Liver (tissue), 9 donors: ENCODE results near the gene CNOT11. TPM values are rescaled to one million over a fixed set of nuclear protein-coding genes. Genes with fewer than 3 reads are reported as not detected.
A peak's percentile ranks its signal among the peaks of the same experiment; 100 is the strongest.

Experiments used
- DNase-seq: peaks from one replicate; pipeline ENCODE4 v3.0.0-alpha.2; 2017; ENCODE audit warnings: low spot score
- H3K27ac ChIP-seq, 2 donors: one replicate each; pipeline ENCODE4 v1.7.0; 2013; ENCODE audit warnings: inconsistent platforms in 2 of 2, low read length in 2 of 2, control low read depth in 1 of 2, low read depth in 1 of 2, mild to moderate bottlenecking in 1 of 2
- H3K27me3 ChIP-seq, 4 donors: one replicate each; pipeline versions ENCODE4 v1.6.1 to v1.7.0; 2013; ENCODE audit warnings: low read length in 3 of 4, inconsistent platforms in 1 of 4, mild to moderate bottlenecking in 1 of 4, moderate library complexity in 1 of 4; ENCODE audit not compliant: control insufficient read depth in 4 of 4, insufficient read depth in 4 of 4
- H3K36me3 ChIP-seq, 4 donors: one replicate each; pipeline versions ENCODE4 v1.6.1 to v1.7.0; 2013; ENCODE audit warnings: low read length in 3 of 4, mild to moderate bottlenecking in 3 of 4, low read depth in 1 of 4, moderate library complexity in 1 of 4; ENCODE audit not compliant: control insufficient read depth in 4 of 4, insufficient read depth in 3 of 4
- H3K4me1 ChIP-seq, 4 donors: one replicate each; pipeline versions ENCODE4 v1.6.1 to v1.7.0; 2013; ENCODE audit warnings: low read length in 3 of 4, mild to moderate bottlenecking in 3 of 4, moderate library complexity in 1 of 4; ENCODE audit not compliant: control insufficient read depth in 4 of 4, insufficient read depth in 4 of 4
- H3K4me3 ChIP-seq, 3 donors: one replicate each; pipeline versions ENCODE4 v1.6.1 to v1.7.0; 2013; ENCODE audit warnings: low read length in 3 of 3, control low read depth in 1 of 3, low read depth in 1 of 3, mild to moderate bottlenecking in 1 of 3
- H3K9ac ChIP-seq, 2 donors: one replicate each; pipeline ENCODE4 v1.7.0; 2013; ENCODE audit warnings: low read length in 2 of 2, mild to moderate bottlenecking in 2 of 2, moderate library complexity in 2 of 2, control low read depth in 1 of 2, low read depth in 1 of 2
- H3K9me3 ChIP-seq, 4 donors: one replicate each; pipeline versions ENCODE4 v1.6.1 to v1.7.0; 2013; ENCODE audit warnings: low read length in 3 of 4; ENCODE audit not compliant: control insufficient read depth in 4 of 4
- ATF3 ChIP-seq: IDR thresholded peaks from 2 replicates; pipeline ENCODE4 v1.6.1; 2016; ENCODE audit warnings: antibody characterized with exemption
- CTCF ChIP-seq: fragments of 150-350 bp; IDR thresholded peaks from 2 replicates; pipeline ENCODE4 v1.5.1; 2017; ENCODE audit warnings: improper control_type of control experiment, low read depth, low read length; ENCODE audit not compliant: missing input control
- EGR1 ChIP-seq, 2 donors: IDR thresholded peaks; 2 replicates each; pipeline ENCODE4 v1.6.1; 2016 to 2018; ENCODE audit warnings: antibody characterized with exemption in 2 of 2, low read depth in 2 of 2
- FOXA1 ChIP-seq: IDR thresholded peaks from 2 replicates; pipeline ENCODE4 v1.6.1; 2016; ENCODE audit warnings: antibody characterized with exemption
- FOXA2 ChIP-seq: IDR thresholded peaks from 2 replicates; pipeline ENCODE4 v1.6.1; 2016; ENCODE audit warnings: antibody characterized with exemption
- GABPA ChIP-seq, 2 donors: IDR thresholded peaks in 1 of 2; conservative IDR thresholded peaks in 1 of 2; 2 replicates each; pipeline ENCODE4 v1.6.1; 2016; ENCODE audit warnings: antibody characterized with exemption in 2 of 2, mild to moderate bottlenecking in 1 of 2, moderate library complexity in 1 of 2
- HNF4A ChIP-seq, 2 donors: conservative IDR thresholded peaks; 2 replicates each; pipeline ENCODE4 v1.6.1; 2016; ENCODE audit warnings: antibody characterized with exemption in 2 of 2, mild to moderate bottlenecking in 2 of 2
- HNF4G ChIP-seq: IDR thresholded peaks from 2 replicates; pipeline ENCODE4 v1.6.1; 2016; ENCODE audit warnings: antibody characterized with exemption
- JUND ChIP-seq, 2 donors: IDR thresholded peaks; 2 replicates each; pipeline ENCODE4 v1.6.1; 2016; ENCODE audit warnings: antibody characterized with exemption in 2 of 2
- MAX ChIP-seq: IDR thresholded peaks from 2 replicates; pipeline ENCODE4 v1.6.1; 2016; ENCODE audit warnings: antibody characterized with exemption
- NR2F2 ChIP-seq: IDR thresholded peaks from 2 replicates; pipeline ENCODE4 v1.6.1; 2016; ENCODE audit warnings: antibody characterized with exemption
- RAD21 ChIP-seq, 2 donors: IDR thresholded peaks; 2 replicates each; pipeline ENCODE4 v1.6.1; 2016; ENCODE audit warnings: antibody characterized with exemption in 2 of 2, mild to moderate bottlenecking in 2 of 2
- REST ChIP-seq: IDR thresholded peaks from 2 replicates; pipeline ENCODE4 v1.6.1; 2016; ENCODE audit warnings: antibody characterized with exemption, mild to moderate bottlenecking
- RXRA ChIP-seq, 2 donors: IDR thresholded peaks; 2 replicates each; pipeline ENCODE4 v1.6.1; 2017 to 2018; ENCODE audit warnings: antibody characterized with exemption in 2 of 2, mild to moderate bottlenecking in 1 of 2
- SP1 ChIP-seq: IDR thresholded peaks from 2 replicates; pipeline ENCODE4 v1.6.1; 2018; ENCODE audit warnings: antibody characterized with exemption, mild to moderate bottlenecking
- TAF1 ChIP-seq: conservative IDR thresholded peaks from 2 replicates; pipeline ENCODE4 v1.6.1; 2016; ENCODE audit warnings: antibody characterized with exemption, mild to moderate bottlenecking
- YY1 ChIP-seq: IDR thresholded peaks from 2 replicates; pipeline ENCODE4 v1.6.1; 2016; ENCODE audit warnings: antibody characterized with exemption, mild to moderate bottlenecking
- ZBTB33 ChIP-seq: IDR thresholded peaks from 2 replicates; pipeline ENCODE4 v1.6.1; 2016; ENCODE audit warnings: antibody characterized with exemption
- WGBS: extraction: QIAGEN DNeasy Blood & Tissue Kit; methylation state at CpG from one replicate; pipeline ENCODE4 v1.1.7; 2013; 5-methylcytosine and 5-hydroxymethylcytosine counted together
- polyA plus RNA-seq, 2 donors: library from polyadenylated mRNA; stranded (reverse) in 1 of 2; unstranded in 1 of 2; fragments of 200-250 nt in 1 of 2; fragments of >200 nt in 1 of 2; fragmentation: Nextera tagmentation in 1 of 2; extraction: Ambion mirVana in 1 of 2; gene quantifications; one replicate each; pipeline versions ENCODE4 v1.2.1 to v1.2.3, GENCODE V29; 2013 to 2015
- total RNA-seq, 2 donors: library from RNA; depleted of rRNA; stranded (reverse); fragments of >200 nt; gene quantifications; one replicate each; pipeline ENCODE4 v1.2.3, GENCODE V29; 2014
- donor health status: healthy.
- donor health status: healthy.
- donor health status: healthy.
- donor health status: healthy.
- donor health status: healthy.

Gene CNOT11
- total and polyA plus RNA-seq, 4 donors: 9.8 to 14.3 (median 13.5) TPM

- Histone ChIP-seq H3K36me3 (peaks cover 2 to 32% (median 22%) of the 10 kb centered on the region in 4 donors), H3K27ac (peak overlapping the region; percentile 77 to 86), H3K9ac (peak overlapping the region in 1 of 2 donors; percentile 87), H3K9me3 (no peaks in the 10 kb centered on the region), H3K27me3 (no peaks in the 10 kb centered on the region), H3K4me3 (no peak overlapping the region), H3K4me1 (peaks cover 3 to 24% (median 9%) of the 10 kb centered on the region in 4 donors)
- TF ChIP-seq FOXA1 (no peak), SP1 (peak; percentile 90), NR2F2 (no peak), FOXA2 (peak; percentile 33), HNF4A (conservative IDR thresholded peaks at IDR 0.05) (peak; percentile 95 to 98), ATF3 (no peak), EGR1 (IDR thresholded peaks at IDR 0.05; ENCODE audit: low read depth in 2 of 2) (no peak), MAX (peak; percentile 61), GABPA (IDR thresholded peaks at IDR 0.05 in 1 of 2, conservative IDR thresholded peaks at IDR 0.05 in 1 of 2) (peak in 1 of 2 donors; percentile 50), HNF4G (peak; percentile 84), RXRA (IDR thresholded peaks at IDR 0.05) (peak; percentile 74 to 90), YY1 (peak; percentile 57), ZBTB33 (peak; percentile 54), CTCF (no peak), REST (peak; percentile 70), RAD21 (IDR thresholded peaks at IDR 0.05) (peak; percentile 22 to 38), JUND (IDR thresholded peaks at IDR 0.05) (peak; percentile 49 to 79), TAF1 (no peak)
- 50% methylated on average over 2 of the region's 2 CpGs for WGBS
- no peak for DNase-seq
These were observed 34.6 kb downstream of the CNOT11 start for GRCh38 chr2:101287303-101287702.
